Sigmoid colon (tissue), 4 donors: ENCODE results near the gene ANTXR2.

ENCODE experiments used
- EP300 ChIP-seq, 4 donors: sonication (generic); formaldehyde crosslinking; IDR thresholded peaks; one replicate each; pipeline ENCODE4 v1.6.1; 2017; ENCODE audit warnings: antibody characterized with exemption in 4 of 4
- POLR2A ChIP-seq, 2 donors: fragments of 450-650 bp; IDR thresholded peaks; one replicate each; pipeline ENCODE4 v1.6.1; 2016; ENCODE audit warnings: antibody characterized with exemption in 2 of 2, mild to moderate bottlenecking in 2 of 2, moderate library complexity in 2 of 2
- POLR2AphosphoS5 ChIP-seq, 4 donors: sonication (generic); formaldehyde crosslinking; IDR thresholded peaks; one replicate each; pipeline ENCODE4 v1.6.1; 2017; ENCODE audit warnings: antibody characterized with exemption in 4 of 4
- TF ChIP-seq, protein P1 (sequence below), 4 experiments: fragments of 450-650 bp in 3 of 4; fragments of 200-600 bp in 1 of 4; IDR thresholded peaks; one replicate each; pipeline ENCODE4 v1.5.1; 2016 to 2019; ENCODE audit warnings: antibody characterized with exemption in 4 of 4, mild to moderate bottlenecking in 3 of 4, moderate library complexity in 2 of 4

DNA sequence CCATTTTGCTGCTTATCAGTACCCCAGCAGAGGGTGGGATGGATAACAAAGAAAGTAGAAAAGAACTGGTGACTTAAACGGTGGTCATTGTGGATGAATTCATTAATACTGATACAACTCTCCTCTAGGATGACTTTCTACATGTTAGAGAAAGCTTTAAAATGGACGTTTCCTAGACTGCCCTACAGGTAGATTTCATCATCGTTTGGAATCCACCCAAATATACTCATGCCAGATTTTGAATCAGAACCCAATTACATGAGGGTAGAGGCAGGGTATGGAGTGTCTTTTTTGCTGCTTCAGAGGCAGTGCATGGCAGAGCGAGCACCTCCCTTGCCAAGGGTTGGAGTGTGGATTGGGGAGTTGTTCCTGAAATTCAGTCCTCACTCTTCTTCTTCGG is 13.3 kb upstream of the ANTXR2 start:
- TF ChIP-seq, protein P1, sequence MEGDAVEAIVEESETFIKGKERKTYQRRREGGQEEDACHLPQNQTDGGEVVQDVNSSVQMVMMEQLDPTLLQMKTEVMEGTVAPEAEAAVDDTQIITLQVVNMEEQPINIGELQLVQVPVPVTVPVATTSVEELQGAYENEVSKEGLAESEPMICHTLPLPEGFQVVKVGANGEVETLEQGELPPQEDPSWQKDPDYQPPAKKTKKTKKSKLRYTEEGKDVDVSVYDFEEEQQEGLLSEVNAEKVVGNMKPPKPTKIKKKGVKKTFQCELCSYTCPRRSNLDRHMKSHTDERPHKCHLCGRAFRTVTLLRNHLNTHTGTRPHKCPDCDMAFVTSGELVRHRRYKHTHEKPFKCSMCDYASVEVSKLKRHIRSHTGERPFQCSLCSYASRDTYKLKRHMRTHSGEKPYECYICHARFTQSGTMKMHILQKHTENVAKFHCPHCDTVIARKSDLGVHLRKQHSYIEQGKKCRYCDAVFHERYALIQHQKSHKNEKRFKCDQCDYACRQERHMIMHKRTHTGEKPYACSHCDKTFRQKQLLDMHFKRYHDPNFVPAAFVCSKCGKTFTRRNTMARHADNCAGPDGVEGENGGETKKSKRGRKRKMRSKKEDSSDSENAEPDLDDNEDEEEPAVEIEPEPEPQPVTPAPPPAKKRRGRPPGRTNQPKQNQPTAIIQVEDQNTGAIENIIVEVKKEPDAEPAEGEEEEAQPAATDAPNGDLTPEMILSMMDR (IDR thresholded peaks at IDR 0.05) = no peak
- no peak for TF ChIP-seq POLR2AphosphoS5 (IDR thresholded peaks at IDR 0.05)
- no peak for TF ChIP-seq POLR2A (IDR thresholded peaks at IDR 0.05)
- no peak for TF ChIP-seq EP300 (IDR thresholded peaks at IDR 0.05)
